Small intestine (tissue), 7 donors: ENCODE results near the gene KLHL30. TPM values are rescaled to one million over a fixed set of nuclear protein-coding genes. Genes with fewer than 3 reads are reported as not detected.

Experiments
- DNase-seq, 2 donors: peaks; one replicate each; pipeline versions ENCODE4 v3.0.0 to v3.0.0-alpha.2; 2013
- FAIRE-seq: peaks from 2 replicates; lab custom pipeline; 2012; peaks lifted over from hg19 to GRCh38; lab: Jason Lieb, UNC
- H3K27ac ChIP-seq, 3 donors: one replicate each; pipeline ENCODE4 v1.5.1; 2013; ENCODE audit warnings: low read length in 2 of 3, mild to moderate bottlenecking in 2 of 3, control low read depth in 1 of 3, inconsistent platforms in 1 of 3, low read depth in 1 of 3, moderate library complexity in 1 of 3
- H3K27me3 ChIP-seq, 3 donors: one replicate each; pipeline ENCODE4 v1.6.1; 2013; ENCODE audit warnings: low read length in 3 of 3, inconsistent platforms in 1 of 3; ENCODE audit not compliant: control insufficient read depth in 3 of 3, insufficient read depth in 3 of 3
- H3K36me3 ChIP-seq, 3 donors: one replicate each; pipeline ENCODE4 v1.6.1; 2013; ENCODE audit warnings: low read length in 3 of 3, inconsistent platforms in 1 of 3, low read depth in 1 of 3, mild to moderate bottlenecking in 1 of 3, moderate library complexity in 1 of 3; ENCODE audit not compliant: control insufficient read depth in 3 of 3, insufficient read depth in 2 of 3
- H3K4me1 ChIP-seq, 3 donors: one replicate each; pipeline ENCODE4 v1.6.1; 2013; ENCODE audit warnings: low read length in 2 of 3, inconsistent platforms in 1 of 3, low read depth in 1 of 3, mild to moderate bottlenecking in 1 of 3, moderate library complexity in 1 of 3; ENCODE audit not compliant: control insufficient read depth in 3 of 3, insufficient read depth in 2 of 3
- H3K4me3 ChIP-seq, 3 donors: one replicate each; pipeline ENCODE4 v1.5.1; 2013; ENCODE audit warnings: low read length in 3 of 3, control low read depth in 1 of 3, inconsistent platforms in 1 of 3, low read depth in 1 of 3, mild to moderate bottlenecking in 1 of 3, moderate library complexity in 1 of 3
- H3K9me3 ChIP-seq, 2 donors: one replicate each; pipeline ENCODE4 v1.6.1; 2013; ENCODE audit warnings: low read depth in 1 of 2, low read length in 1 of 2; ENCODE audit not compliant: control insufficient read depth in 2 of 2, insufficient read depth in 1 of 2
- WGBS, 3 donors: extraction: QIAGEN DNeasy Blood & Tissue Kit; methylation state at CpG; one replicate each; pipeline ENCODE4 v1.1.7; 2013; 5-methylcytosine and 5-hydroxymethylcytosine counted together
- polyA plus RNA-seq, 4 donors: library from polyadenylated mRNA; stranded (reverse) in 3 of 4; unstranded in 1 of 4; fragments of 200-250 nt in 3 of 4; fragments of 120-200 nt in 1 of 4; gene quantifications; one replicate each; pipeline versions ENCODE4 v1.2.1 to v1.2.3, GENCODE V29; 2013
- donor health status: healthy with polysubstance abuse.
- donor health status: control.
- donor health status: control.
- donor health status: Bipolar disorder and iron deficiency.
- donor health status: healthy.

KLHL30 gene
- polyA plus RNA-seq, 4 donors = 0.07 to 0.39 TPM; not detected in 2

DNA sequence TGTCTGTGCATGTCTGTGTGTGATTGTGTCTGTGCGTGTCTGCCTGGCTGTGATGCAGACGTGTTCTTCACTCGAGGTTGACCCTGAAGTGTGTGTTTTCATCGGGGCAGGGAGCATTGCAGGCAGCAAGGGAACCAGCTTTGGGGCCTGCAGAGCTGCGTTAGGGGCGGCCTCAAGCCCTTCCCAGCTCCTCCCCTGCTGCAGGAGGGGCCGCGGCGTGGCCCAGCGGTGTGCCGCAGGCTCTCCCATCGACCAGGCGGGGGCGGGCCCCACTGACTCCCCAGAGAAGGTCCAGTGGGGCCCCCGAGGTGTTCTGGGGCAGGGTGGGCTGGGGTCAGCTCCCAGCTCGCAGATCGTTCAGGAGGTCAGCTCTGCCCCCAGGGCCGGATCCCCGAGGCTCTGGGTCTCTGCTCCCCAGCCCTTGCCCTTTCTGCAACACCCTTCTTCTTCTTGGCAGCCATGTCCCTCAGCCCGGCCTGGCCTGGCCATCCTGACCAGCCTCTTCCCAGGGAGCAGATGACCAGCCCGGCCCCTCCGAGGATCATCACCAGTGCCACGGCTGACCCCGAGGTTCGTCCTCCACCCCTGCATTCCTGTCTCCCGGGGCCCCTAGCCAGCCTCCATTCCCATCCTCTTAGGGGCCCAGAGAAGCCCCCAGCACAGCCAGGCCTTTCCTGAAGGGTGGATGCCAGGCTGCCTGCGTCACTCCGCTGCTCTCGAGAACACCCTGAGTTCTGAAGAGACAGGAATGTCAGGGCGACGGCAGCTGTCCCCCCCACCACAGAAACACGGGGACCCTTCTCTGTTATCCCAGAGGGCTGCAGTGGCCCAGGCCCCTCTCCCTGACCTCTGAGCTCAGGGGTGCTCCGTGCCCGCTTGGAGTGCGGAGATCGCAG, 11.1 kb upstream of the KLHL30 start:
- peaks cover 0 to 4% (median 0%) of the 10 kb centered on the region in 3 donors for H3K4me1 ChIP-seq
- 48 to 64% (median 53%) methylated on average over 28 to 36 of the region's 36 CpGs for WGBS, 3 donors
- H3K9me3 ChIP-seq = no peaks in the 10 kb centered on the region
- FAIRE-seq (no peak), DNase-seq (peak in 1 of 2 donors; percentile 72)
- no peaks in the 10 kb centered on the region for H3K27me3 ChIP-seq
- peaks cover 0 to under 1% (median 0%) of the 10 kb centered on the region in 3 donors for H3K36me3 ChIP-seq
- H3K27ac ChIP-seq = no peak overlapping the region
- peak overlapping the region in 1 of 3 donors; percentile 32 for H3K4me3 ChIP-seq

DNA sequence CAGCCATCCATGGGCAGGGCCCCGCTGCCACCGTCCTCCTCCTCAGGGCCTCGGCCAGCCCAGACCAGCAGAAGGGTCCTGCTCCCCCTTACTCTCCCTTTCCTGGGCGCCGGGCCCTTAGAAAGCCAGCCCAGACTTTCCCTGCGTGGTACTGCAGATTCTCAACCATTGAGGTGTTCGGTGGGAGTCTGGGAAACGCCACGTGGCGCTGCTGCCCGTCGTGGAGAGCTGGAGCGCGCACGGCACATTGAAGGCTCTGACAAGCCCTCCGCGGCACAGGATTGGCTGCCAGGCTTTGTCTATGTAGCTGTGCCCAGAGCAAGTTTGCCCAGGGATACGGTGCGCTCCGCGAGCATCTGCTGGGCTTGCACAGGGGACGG, 10.4 kb upstream of the KLHL30 start:
- no peaks in the 10 kb centered on the region for H3K9me3 ChIP-seq
- no peaks in the 10 kb centered on the region for H3K27me3 ChIP-seq
- DNase-seq (no peak), FAIRE-seq (no peak)
- H3K4me1 ChIP-seq = peaks cover 0 to 4% (median 0%) of the 10 kb centered on the region in 3 donors
- WGBS, 3 donors = 89 to 93% (median 90%) methylated on average over 19 to 22 of the region's 22 CpGs
- no peak overlapping the region for H3K4me3 ChIP-seq
- H3K27ac ChIP-seq = no peak overlapping the region
- peaks cover 0 to 2% (median 0%) of the 10 kb centered on the region in 3 donors for H3K36me3 ChIP-seq

DNA sequence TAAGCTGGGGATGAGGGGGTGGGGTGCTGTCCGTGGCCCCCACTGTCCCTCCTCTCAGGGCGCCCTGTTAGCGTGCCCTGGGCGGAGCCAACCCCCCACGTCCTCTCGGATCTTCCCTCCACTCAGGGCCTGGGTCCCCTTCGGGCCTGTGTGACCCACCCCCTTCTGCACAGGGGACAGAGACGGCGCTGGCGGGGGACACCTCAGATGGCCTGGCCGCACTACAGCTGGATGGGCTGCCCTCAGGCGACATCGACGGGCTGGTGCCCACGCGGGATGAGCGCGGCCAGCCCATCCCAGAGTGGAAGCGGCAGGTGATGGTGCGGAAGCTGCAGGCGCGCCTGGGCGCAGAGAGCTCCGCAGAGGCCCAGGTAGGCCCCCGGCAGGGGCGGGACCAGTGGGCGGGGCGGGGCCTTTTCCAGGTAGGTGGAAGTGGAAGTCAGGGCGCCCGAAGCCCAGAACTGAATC, 9.9 kb upstream of the KLHL30 start:
- no peaks in the 10 kb centered on the region for H3K27me3 ChIP-seq
- WGBS, 3 donors = 67 to 85% (median 76%) methylated on average over 25 to 30 of the region's 30 CpGs
- peaks cover 0 to 4% (median 0%) of the 10 kb centered on the region in 3 donors for H3K4me1 ChIP-seq
- no peaks in the 10 kb centered on the region for H3K9me3 ChIP-seq
- H3K27ac ChIP-seq = no peak overlapping the region
- peaks cover 0 to 2% (median 0%) of the 10 kb centered on the region in 3 donors for H3K36me3 ChIP-seq
- FAIRE-seq (no peak), DNase-seq (no peak)
- H3K4me3 ChIP-seq = no peak overlapping the region

DNA sequence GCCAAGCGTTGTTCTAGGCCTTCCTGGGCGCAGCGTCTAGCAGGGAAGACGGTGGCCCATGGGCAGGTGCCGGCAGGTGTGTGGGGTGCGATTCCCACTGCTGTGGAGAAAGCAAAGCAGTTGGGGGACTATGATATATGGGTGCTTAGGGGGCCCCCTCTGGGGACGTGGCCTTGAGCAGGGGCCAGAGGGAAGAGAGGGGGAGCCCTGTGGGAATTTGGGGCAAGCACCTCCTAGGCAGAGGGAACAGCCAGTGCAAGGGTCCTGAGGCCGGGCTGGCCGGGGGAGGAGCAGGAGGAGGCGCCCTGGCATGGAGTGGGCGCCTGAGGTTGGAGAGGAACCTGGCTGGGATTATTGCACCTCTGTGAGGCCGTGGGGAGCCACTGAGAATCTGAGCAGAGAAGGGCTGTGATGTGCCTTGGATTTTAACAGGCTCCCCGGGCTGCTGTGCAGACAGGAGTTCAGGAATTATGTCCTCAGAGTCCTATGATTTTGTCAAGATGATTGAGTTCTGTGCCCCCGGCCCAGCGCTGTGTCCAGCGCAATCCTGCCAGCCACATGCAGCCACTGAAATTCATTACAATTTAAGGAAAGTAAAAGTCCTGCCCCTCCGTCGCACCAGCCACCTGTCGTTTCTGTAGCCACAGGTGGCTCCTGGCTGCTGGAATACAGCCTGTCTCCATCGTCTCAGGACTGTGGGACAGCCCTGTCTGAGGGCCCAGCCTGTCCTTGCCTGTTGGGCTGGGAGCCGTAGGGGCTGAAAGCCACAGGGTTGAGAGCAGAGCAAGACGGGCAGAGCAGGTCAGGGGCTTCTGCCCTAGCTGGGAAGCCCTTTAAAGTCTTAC, 9.1 kb upstream of the KLHL30 start:
- no peak for DNase-seq
- peaks cover 0 to 4% (median 0%) of the 10 kb centered on the region in 3 donors for H3K4me1 ChIP-seq
- no peak for FAIRE-seq
- H3K4me3 ChIP-seq = no peak overlapping the region
- WGBS, 3 donors = 80 to 88% (median 84%) methylated on average over 22 of the region's 22 CpGs
- H3K27me3 ChIP-seq = no peaks in the 10 kb centered on the region
- no peak overlapping the region for H3K27ac ChIP-seq
- peaks cover 0 to 2% (median 0%) of the 10 kb centered on the region in 3 donors for H3K36me3 ChIP-seq
- H3K9me3 ChIP-seq = no peaks in the 10 kb centered on the region

DNA sequence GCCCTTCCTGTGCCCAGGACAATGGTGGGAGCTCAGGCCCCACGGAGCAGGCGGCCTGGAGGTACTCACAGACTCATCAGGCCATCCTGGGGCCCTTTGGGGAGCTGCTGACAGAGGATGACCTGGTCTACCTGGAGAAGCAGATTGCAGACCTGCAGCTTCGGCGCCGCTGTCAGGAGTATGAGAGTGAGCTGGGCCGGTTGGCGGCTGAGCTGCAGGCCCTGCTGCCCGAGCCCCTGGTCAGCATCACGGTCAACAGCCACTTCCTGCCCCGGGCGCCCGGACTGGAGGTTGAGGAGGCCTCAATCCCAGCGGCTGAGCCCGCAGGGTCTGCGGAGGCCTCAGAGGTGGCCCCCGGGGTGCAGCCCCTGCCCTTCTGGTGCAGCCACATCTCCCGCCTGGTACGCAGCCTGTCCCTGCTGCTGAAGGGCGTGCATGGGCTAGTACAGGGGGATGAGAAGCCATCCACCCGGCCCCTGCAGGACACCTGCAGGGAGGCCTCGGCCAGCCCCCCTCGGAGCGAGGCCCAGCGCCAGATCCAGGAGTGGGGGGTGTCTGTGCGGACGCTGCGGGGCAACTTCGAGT, 8.3 kb upstream of the KLHL30 start:
- Histone ChIP-seq H3K4me1 (peaks cover 0 to 4% (median 0%) of the 10 kb centered on the region in 3 donors), H3K27ac (no peak overlapping the region), H3K36me3 (peaks cover 0 to 2% (median 0%) of the 10 kb centered on the region in 3 donors), H3K4me3 (no peak overlapping the region), H3K27me3 (no peaks in the 10 kb centered on the region), H3K9me3 (no peaks in the 10 kb centered on the region)
- no peak for DNase-seq
- no peak for FAIRE-seq
- WGBS, 3 donors = 92 to 95% (median 93%) methylated on average over 24 to 28 of the region's 28 CpGs

DNA sequence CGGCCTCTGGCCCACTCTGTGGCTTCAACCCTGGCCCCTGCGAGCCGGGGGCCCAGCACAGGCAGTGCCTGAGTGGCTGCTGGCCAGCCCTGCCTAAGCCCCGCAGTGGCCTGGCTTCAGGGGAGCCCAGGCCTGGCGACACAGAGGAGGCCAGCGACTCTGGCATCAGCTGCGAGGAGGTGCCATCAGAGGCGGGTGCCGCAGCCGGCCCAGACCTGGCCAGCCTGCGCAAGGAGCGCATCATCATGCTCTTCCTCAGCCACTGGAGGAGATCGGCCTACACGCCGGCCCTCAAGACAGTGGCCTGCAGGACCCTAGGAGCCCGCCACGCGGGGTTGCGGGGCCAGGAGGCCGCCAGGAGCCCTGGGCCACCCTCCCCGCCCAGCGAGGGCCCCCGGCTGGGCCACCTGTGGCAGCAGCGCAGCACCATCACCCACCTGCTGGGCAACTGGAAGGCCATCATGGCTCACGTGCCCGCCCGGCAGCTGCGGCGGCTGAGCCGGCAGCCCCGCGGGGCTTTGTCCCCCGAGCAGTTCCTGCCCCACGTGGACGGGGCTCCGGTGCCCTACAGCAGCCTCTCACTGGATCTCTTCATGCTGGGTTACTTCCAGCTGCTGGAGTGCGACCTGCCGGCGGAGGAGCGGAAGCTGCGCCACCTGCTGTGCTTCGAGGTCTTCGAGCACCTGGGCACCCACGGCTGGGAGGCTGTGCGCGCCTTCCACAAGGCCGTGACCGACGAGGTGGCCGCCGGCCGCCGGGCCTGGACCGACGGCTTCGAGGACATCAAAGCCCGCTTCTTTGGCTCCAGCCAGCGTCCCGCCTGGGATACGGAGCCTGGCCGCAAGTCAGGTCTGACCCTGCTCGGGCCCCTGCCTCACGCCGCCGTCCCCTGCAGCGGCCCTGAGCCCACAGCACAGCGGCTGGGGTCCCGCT, 7.5 kb upstream of the KLHL30 start:
- Histone ChIP-seq H3K4me1 (peaks cover 0 to 4% (median 0%) of the 10 kb centered on the region in 3 donors), H3K4me3 (no peak overlapping the region), H3K36me3 (peaks cover 0 to 2% (median 0%) of the 10 kb centered on the region in 3 donors), H3K27me3 (no peaks in the 10 kb centered on the region), H3K27ac (no peak overlapping the region), H3K9me3 (no peaks in the 10 kb centered on the region)
- FAIRE-seq (no peak), DNase-seq (no peak)
- 89 to 93% (median 90%) methylated on average over 55 to 68 of the region's 68 CpGs for WGBS, 3 donors

DNA sequence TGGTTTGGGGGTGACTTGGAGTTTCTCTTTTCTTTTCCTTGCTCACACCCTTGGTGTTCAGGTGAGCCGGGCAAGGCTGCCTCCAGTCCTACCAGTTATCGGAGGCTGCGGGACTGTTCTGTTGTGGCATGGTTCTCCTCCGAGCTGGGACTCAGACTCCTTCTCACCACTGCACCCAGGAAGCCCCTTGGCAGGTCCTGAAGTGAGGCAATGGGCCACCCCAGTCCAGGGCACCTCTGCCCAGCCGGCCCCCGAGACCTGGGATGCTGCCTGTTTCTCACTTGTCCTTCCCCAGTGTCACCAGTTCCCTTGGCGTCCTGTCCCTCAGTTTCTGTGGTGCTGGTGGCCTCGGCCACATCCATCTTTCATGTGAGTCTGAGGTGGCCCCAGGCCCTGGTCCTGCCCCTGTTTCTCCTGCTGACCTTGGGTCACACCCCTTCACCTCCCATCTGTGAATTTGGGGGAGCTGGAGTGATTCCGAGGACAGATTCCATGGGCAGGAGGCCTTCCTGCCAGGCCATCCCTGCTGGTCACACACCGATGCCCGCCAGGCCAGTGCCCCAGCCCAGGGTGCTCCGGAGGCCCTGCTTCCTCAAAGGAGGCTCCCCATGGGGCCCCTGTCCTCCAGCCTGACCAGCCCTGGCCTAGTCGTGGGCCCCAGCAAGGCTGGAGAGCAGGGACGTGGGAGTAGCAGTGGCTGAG, 6.6 kb upstream of the KLHL30 start:
- Histone ChIP-seq H3K4me1 (peaks cover 0 to 4% (median 0%) of the 10 kb centered on the region in 3 donors), H3K27ac (no peak overlapping the region), H3K36me3 (peaks cover 0 to 2% (median 0%) of the 10 kb centered on the region in 3 donors), H3K9me3 (no peaks in the 10 kb centered on the region), H3K27me3 (no peaks in the 10 kb centered on the region), H3K4me3 (no peak overlapping the region)
- DNase-seq = no peak
- no peak for FAIRE-seq
- WGBS, 3 donors = 85 to 88% (median 88%) methylated on average over 13 to 14 of the region's 14 CpGs
